Prostate gland (tissue), 2 donors: ENCODE data around the gene CCDC81. TPM values are rescaled to one million over a fixed set of nuclear protein-coding genes. Genes with fewer than 3 reads are reported as not detected.
A peak's percentile ranks its signal among the peaks of the same experiment; 100 is the strongest.

Source experiments
- DNase-seq: peaks from one replicate; pipeline ENCODE4 v3.0.0-alpha.2; 2019; ENCODE audit warnings: low spot score
- H3K27ac ChIP-seq, 2 donors: fragments of 200-600 bp; sonication (generic); 2 replicates each; pipeline ENCODE4 v1.5.1; 2017 to 2019
- H3K27me3 ChIP-seq: fragments of 200-600 bp; sonication (generic); replicated peaks from 2 replicates; pipeline ENCODE4 v1.5.1; 2019; ENCODE audit not compliant: insufficient read depth
- H3K36me3 ChIP-seq, 2 donors: fragments of 200-600 bp; sonication (generic); 1 replicate in 1 of 2; 2 replicates in 1 of 2; pipeline versions ENCODE4 v1.5.1 to v1.8.1; 2017 to 2019
- H3K4me1 ChIP-seq: fragments of 200-600 bp; sonication (generic); replicated peaks from 2 replicates; pipeline ENCODE4 v1.5.1; 2019
- H3K4me3 ChIP-seq, 2 donors: fragments of 200-600 bp; sonication (generic); 2 replicates each; pipeline ENCODE4 v1.5.1; 2017 to 2019
- H3K9me3 ChIP-seq: fragments of 200-600 bp; sonication (generic); 2 replicates; pipeline ENCODE4 v1.5.1; 2017
- CTCF ChIP-seq, 4 experiments: fragments of 200-600 bp in 2 of 4; fragments of 450-650 bp in 2 of 4; sonication (generic) in 2 of 4; IDR thresholded peaks; 1 replicate in 3 of 4; 2 replicates in 1 of 4; pipeline ENCODE4 v1.5.1; 2016 to 2019; ENCODE audit warnings: antibody characterized with exemption in 4 of 4, mild to moderate bottlenecking in 2 of 4, moderate library complexity in 2 of 4
- POLR2A ChIP-seq: fragments of 450-650 bp; IDR thresholded peaks from one replicate; pipeline ENCODE4 v1.6.1; 2016; ENCODE audit warnings: antibody characterized with exemption, mild to moderate bottlenecking
- POLR2AphosphoS5 ChIP-seq: sonication (generic); formaldehyde crosslinking; IDR thresholded peaks from one replicate; pipeline ENCODE4 v1.6.1; 2017; ENCODE audit warnings: antibody characterized with exemption
- WGBS: methylation state at CpG from one replicate; pipeline ENCODE4 v1.1.5; 2018; 5-methylcytosine and 5-hydroxymethylcytosine counted together
- intact Hi-C: fragments of 100-400 bp; cut with DNase I; formaldehyde crosslinking; loops from one replicate; pipeline ENCODE4 v1.14.2; 2022
- total RNA-seq, 2 donors: library from RNA; depleted of rRNA; stranded (reverse); fragments of >200 nt; gene quantifications; one replicate each; pipeline ENCODE4 v1.1.0, GENCODE V29; 2016

CCDC81 gene
- total RNA-seq, 2 donors from 2014 or later = 0.17 to 1.2 TPM

- TF ChIP-seq CTCF (IDR thresholded peaks at IDR 0.05) (no peak), POLR2A (no peak), POLR2AphosphoS5 (no peak)
- H3K4me3 ChIP-seq = no peak overlapping the region
- H3K4me1 ChIP-seq = no peaks in the 10 kb centered on the region
- no peaks in the 10 kb centered on the region for H3K9me3 ChIP-seq
- 48% methylated on average over 6 of the region's 6 CpGs for WGBS
- H3K36me3 ChIP-seq = no peaks in the 10 kb centered on the region
- DNase-seq = peak; percentile 9
- H3K27ac ChIP-seq = no peak overlapping the region
- no peaks in the 10 kb centered on the region for H3K27me3 ChIP-seq
- intact Hi-C loops = no loop called here
Measured at GRCh38 chr11:86395061-86395551, 20.4 kb downstream of the CCDC81 start.

- H3K36me3 ChIP-seq = no peaks in the 10 kb centered on the region
- 93% methylated on average over 2 of the region's 2 CpGs for WGBS
Measured at GRCh38 chr11:86396396-86396795, 21.7 kb downstream of the CCDC81 start.

GRCh38 chr11:86397351-86397750 is 22.7 kb downstream of the CCDC81 start:
- Histone ChIP-seq H3K4me1 (no peaks in the 10 kb centered on the region), H3K4me3 (no peak overlapping the region), H3K27me3 (no peaks in the 10 kb centered on the region), H3K36me3 (no peaks in the 10 kb centered on the region), H3K27ac (no peak overlapping the region), H3K9me3 (no peaks in the 10 kb centered on the region)
- TF ChIP-seq POLR2AphosphoS5 (no peak), CTCF (IDR thresholded peaks at IDR 0.05) (no peak), POLR2A (no peak)
- no peak for DNase-seq
- intact Hi-C loops = no loop called here

More at GRCh38 chr11:86396396-86396795, 21.7 kb downstream of the CCDC81 start:
- H3K27ac ChIP-seq = no peak overlapping the region
- H3K9me3 ChIP-seq = no peaks in the 10 kb centered on the region
- intact Hi-C loops = no loop called here
- DNase-seq = no peak
- no peak for TF ChIP-seq POLR2A
- TF ChIP-seq POLR2AphosphoS5 = no peak
- no peak for TF ChIP-seq CTCF (IDR thresholded peaks at IDR 0.05)
- H3K27me3 ChIP-seq = no peaks in the 10 kb centered on the region
- H3K4me3 ChIP-seq = no peak overlapping the region
- no peaks in the 10 kb centered on the region for H3K4me1 ChIP-seq

GRCh38 chr11:86398106-86398505 is 23.4 kb downstream of the CCDC81 start:
- H3K36me3 ChIP-seq = no peaks in the 10 kb centered on the region
- no peak for DNase-seq
- H3K4me3 ChIP-seq = no peak overlapping the region
- TF ChIP-seq POLR2A = no peak
- TF ChIP-seq POLR2AphosphoS5 = no peak
- TF ChIP-seq CTCF (IDR thresholded peaks at IDR 0.05) = no peak
- WGBS = 94% methylated on average over 3 of the region's 3 CpGs
- H3K27me3 ChIP-seq = no peaks in the 10 kb centered on the region
- H3K4me1 ChIP-seq = no peaks in the 10 kb centered on the region
- no peaks in the 10 kb centered on the region for H3K9me3 ChIP-seq
- no peak overlapping the region for H3K27ac ChIP-seq
- intact Hi-C loops = no loop called here

- no peak for DNase-seq
- intact Hi-C loops = no loop called here
- TF ChIP-seq POLR2AphosphoS5 = no peak
- Histone ChIP-seq H3K4me1 (no peaks in the 10 kb centered on the region), H3K27me3 (no peaks in the 10 kb centered on the region), H3K9me3 (no peaks in the 10 kb centered on the region), H3K27ac (no peak overlapping the region), H3K4me3 (no peak overlapping the region), H3K36me3 (no peaks in the 10 kb centered on the region)
- WGBS = 69% methylated on average over 1 of the region's 1 CpG
Measured at GRCh38 chr11:86403458-86403857, 28.8 kb downstream of the CCDC81 start.
